HUES6 (cell line): ENCODE results near the gene KCNAB1.
"Not testable (repeated sequence)": the region's sequence is repeated elsewhere in the genome, so short reads cannot be mapped to it uniquely, and the experiment has no call there.

Experiments
- H3K27ac ChIP-seq: 2 replicates; pipeline ENCODE4 v1.7.0; 2013; ENCODE audit warnings: low read depth, mild to moderate bottlenecking, low read length, inconsistent platforms
- H3K27me3 ChIP-seq: 2 replicates; pipeline ENCODE4 v1.6.1; 2013; ENCODE audit warnings: low read length; ENCODE audit not compliant: control insufficient read depth, insufficient read depth
- H3K36me3 ChIP-seq: 2 replicates; pipeline ENCODE4 v1.6.1; 2013; ENCODE audit warnings: low read length; ENCODE audit not compliant: control insufficient read depth, insufficient read depth
- H3K4me1 ChIP-seq: 2 replicates; pipeline ENCODE4 v1.6.1; 2013; ENCODE audit warnings: low read length; ENCODE audit not compliant: control insufficient read depth, insufficient read depth
- H3K4me3 ChIP-seq: 2 replicates; pipeline ENCODE4 v1.5.1; 2013; ENCODE audit warnings: low read depth, low read length
- H3K9ac ChIP-seq: one replicate; pipeline ENCODE4 v1.6.1; 2013; ENCODE audit warnings: mild to moderate bottlenecking, low read length
- H3K9me3 ChIP-seq: 2 replicates; pipeline ENCODE4 v1.6.1; 2013; ENCODE audit warnings: low read depth, low read length; ENCODE audit not compliant: control insufficient read depth, insufficient read depth

Gene KCNAB1

DNA sequence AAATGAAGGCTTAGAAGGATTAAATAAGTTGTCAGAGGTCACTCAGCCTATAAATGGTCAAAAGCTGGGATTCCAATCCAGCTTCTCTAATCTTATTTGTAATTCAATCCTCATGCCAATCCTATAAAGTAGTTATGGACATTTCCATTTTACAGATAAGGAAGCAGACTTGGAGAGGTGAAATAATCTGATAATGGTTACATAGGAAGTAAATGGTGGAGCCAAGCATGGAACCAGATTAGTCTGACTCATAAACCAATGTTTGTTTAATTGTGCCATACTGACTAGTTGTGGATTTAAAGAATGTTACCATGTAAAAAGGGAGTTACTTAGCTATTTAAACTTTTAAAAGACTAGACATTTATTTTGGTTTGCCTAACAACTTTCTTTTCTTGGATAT, 59.7 kb downstream of the KCNAB1 start:
- H3K27me3 ChIP-seq: no peaks in the 10 kb centered on the region
- no peak overlapping the region for H3K9ac ChIP-seq
- no peak overlapping the region for H3K4me3 ChIP-seq
- no peaks in the 10 kb centered on the region for H3K36me3 ChIP-seq
- H3K9me3 ChIP-seq: no peaks in the 10 kb centered on the region
- H3K4me1 ChIP-seq: no peaks in the 10 kb centered on the region
- no peak overlapping the region for H3K27ac ChIP-seq

DNA sequence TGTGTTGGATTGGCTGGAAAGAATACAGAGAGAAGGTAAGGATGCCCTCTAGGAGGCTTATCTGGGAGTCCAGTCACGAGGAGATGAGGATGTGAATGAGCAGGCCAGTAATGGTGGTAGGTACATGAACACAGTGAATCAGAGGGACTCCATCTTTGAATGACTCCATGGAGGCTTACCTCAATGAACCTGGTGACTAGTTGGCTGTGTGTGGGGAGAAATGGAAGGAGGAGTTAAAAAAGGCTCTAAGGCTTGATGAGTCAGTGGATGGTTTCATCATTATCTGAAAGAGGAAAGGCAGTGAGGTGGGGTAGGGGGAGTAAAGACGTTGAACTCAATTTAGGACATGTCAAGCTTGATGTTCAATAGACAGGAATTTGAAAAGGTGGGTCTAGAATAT, 61.1 kb downstream of the KCNAB1 start:
- no peak overlapping the region for H3K27ac ChIP-seq
- H3K9ac ChIP-seq: no peak overlapping the region
- no peaks in the 10 kb centered on the region for H3K27me3 ChIP-seq
- H3K4me3 ChIP-seq: no peak overlapping the region
- H3K36me3 ChIP-seq: no peaks in the 10 kb centered on the region
- H3K9me3 ChIP-seq: no peaks in the 10 kb centered on the region
- H3K4me1 ChIP-seq: no peaks in the 10 kb centered on the region

GRCh38 chr3:156183396-156183795, 63.0 kb downstream of the KCNAB1 start:
- H3K9ac ChIP-seq: no peak overlapping the region
- H3K9me3 ChIP-seq: no peaks in the 10 kb centered on the region
- no peaks in the 10 kb centered on the region for H3K4me1 ChIP-seq
- H3K4me3 ChIP-seq: no peak overlapping the region
- no peaks in the 10 kb centered on the region for H3K27me3 ChIP-seq
- no peak overlapping the region for H3K27ac ChIP-seq
- no peaks in the 10 kb centered on the region for H3K36me3 ChIP-seq

- no peaks in the 10 kb centered on the region for H3K27me3 ChIP-seq
These were observed 63.8 kb downstream of the KCNAB1 start for GRCh38 chr3:156184156-156184555.

DNA sequence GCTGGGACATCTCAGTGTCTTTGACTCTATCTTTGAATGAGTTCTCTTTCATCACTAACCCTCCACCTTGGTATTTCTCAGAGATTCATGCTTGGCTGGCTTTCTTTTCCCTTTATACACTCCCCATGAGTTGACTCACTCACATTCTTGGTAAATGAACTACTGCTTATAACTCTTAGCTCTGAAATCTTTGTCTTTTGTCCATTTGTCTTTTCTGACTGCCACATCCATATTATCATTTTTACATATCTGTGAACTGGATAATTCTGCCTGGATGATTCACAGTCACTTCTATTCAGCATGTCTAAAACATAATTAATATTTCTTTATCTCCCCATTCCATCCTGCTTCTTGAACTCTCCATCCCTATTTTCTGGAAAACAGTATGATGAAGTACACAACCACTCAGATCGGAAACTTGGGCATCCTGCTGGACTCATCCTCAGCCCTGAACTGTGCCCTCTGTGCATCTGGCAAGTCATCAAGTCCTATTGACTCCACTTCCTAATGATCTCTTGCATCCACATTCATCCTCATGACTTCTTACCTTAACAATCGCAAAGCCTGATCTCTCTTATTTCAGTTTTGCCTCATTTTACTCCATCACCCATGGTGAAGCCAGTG, 66.9 kb downstream of the KCNAB1 start:
- Histone ChIP-seq H3K4me3 (no peak overlapping the region), H3K27me3 (no peaks in the 10 kb centered on the region), H3K4me1 (no peaks in the 10 kb centered on the region), H3K36me3 (no peaks in the 10 kb centered on the region), H3K9ac (no peak overlapping the region), H3K27ac (no peak overlapping the region), H3K9me3 (no peaks in the 10 kb centered on the region)

More at GRCh38 chr3:156184156-156184555, 63.8 kb downstream of the KCNAB1 start:
- H3K4me1 ChIP-seq: no peaks in the 10 kb centered on the region
- no peak overlapping the region for H3K27ac ChIP-seq
- no peaks in the 10 kb centered on the region for H3K9me3 ChIP-seq
- no peak overlapping the region for H3K4me3 ChIP-seq
- H3K36me3 ChIP-seq: no peaks in the 10 kb centered on the region
- H3K9ac ChIP-seq: no peak overlapping the region

DNA sequence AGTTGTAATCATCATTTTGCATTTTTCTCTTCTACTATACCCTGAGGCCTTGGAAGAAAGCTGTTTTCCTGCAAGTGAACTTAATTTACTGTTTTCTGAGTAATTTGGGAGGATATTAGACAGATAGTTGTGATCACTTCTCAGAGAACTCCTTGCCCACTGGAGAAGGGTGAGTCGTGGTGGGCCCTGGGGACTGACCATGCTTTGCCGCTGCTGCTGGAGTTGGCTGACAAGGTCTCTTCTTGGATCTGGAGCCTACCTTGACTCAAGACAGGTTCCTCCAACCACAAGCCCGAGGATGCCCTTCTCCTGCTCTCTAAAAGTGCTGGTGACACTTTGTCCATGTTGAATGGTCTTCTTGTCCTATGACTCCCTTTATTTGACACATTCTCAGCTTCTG, 68.4 kb downstream of the KCNAB1 start:
- Histone ChIP-seq H3K36me3 (no peaks in the 10 kb centered on the region), H3K9ac (no peak overlapping the region), H3K4me1 (no peaks in the 10 kb centered on the region), H3K27me3 (no peaks in the 10 kb centered on the region), H3K9me3 (no peaks in the 10 kb centered on the region), H3K4me3 (no peak overlapping the region), H3K27ac (no peak overlapping the region)

DNA sequence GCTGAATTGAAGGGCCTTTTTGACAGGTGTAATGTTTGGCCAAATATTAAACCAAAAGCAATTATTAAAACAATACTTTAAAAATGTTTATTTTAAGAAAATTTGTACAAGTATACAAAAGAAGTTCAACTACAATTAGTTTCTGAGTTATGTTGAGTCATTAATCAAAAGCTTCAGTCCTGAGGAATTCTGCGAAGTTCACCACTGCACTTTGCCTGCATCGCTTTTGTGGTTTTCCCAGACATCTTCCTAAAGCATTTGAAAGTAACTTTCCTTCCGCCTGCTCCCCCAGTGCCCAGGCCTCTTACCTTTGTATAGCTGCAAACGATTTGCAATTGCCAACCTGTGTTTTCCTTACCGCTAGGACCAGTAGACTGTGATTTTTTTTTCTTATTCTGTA, 69.5 kb downstream of the KCNAB1 start:
- Histone ChIP-seq H3K4me1 (no peaks in the 10 kb centered on the region), H3K4me3 (no peak overlapping the region), H3K27ac (no peak overlapping the region), H3K9ac (no peak overlapping the region), H3K27me3 (no peaks in the 10 kb centered on the region), H3K9me3 (0 out of 2 replicates have a peak, but pooled peaks cover 3% of the 10 kb centered on the region), H3K36me3 (no peaks in the 10 kb centered on the region)

GRCh38 chr3:156194945-156195344, 74.6 kb downstream of the KCNAB1 start:
- not testable (repeated sequence) for H3K36me3 ChIP-seq, H3K4me3 ChIP-seq, H3K27ac ChIP-seq, H3K27me3 ChIP-seq, H3K9me3 ChIP-seq, H3K9ac ChIP-seq, H3K4me1 ChIP-seq

GRCh38 chr3:156197152-156197551, 76.8 kb downstream of the KCNAB1 start:
- H3K4me3 ChIP-seq, H3K4me1 ChIP-seq, H3K27ac ChIP-seq, H3K27me3 ChIP-seq, H3K36me3 ChIP-seq, H3K9ac ChIP-seq: not testable (repeated sequence)
- H3K9me3 ChIP-seq: peaks cover 11% of the 10 kb centered on the region; the same call in 1 of the 2 replicates

DNA sequence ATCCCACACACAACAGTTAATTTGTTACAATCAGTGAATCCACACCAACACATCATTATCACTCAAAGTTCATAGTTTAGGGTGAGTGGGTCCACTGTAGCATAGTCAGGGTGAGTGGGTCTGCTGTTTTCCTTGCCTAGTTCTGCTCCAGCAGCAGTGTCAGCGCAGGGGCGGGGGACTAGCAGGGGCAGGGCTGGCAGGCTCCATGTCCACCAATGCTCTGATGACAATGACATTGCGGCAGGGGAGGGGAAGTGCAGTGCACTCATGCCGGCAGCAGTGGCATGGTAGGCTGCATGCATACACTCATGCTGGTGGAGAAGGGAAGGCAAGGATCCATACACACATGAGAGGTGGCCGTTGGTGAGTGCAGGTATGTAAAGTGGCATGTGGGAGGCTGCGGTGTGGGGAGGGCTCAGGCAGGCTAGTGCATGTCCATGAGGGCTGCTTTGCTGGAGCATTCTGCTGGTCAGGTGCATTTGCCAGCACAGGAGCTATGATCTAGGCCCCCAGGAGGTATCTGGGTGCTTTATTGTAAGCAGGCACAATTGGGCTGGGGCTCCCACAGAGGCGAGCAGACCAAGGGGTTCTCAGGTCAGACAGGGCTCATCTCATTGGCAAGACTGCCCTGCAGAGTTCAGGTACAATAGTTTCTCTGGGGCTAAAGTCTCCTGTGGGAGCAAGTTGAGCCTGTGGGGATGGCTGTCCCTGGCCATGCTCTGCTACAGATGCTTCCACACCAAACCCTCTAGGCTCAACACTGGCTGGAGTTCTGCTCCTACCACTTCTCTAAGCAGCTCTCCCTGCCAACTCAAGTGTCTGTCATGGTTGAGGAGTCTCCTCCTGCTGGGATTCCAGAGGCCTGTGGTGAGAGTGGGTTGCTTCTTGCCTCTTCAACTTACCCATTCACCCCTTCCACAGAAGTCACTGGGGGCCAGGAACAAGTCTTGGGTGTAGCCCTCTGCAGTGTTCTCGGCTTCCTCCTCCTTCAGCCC, 81.3 kb downstream of the KCNAB1 start:
- H3K27me3 ChIP-seq: no peaks in the 10 kb centered on the region
- H3K4me1 ChIP-seq: no peaks in the 10 kb centered on the region
- peaks cover 8% of the 10 kb centered on the region; the same call in 1 of the 2 replicates for H3K9me3 ChIP-seq
- H3K9ac ChIP-seq: no peak overlapping the region
- H3K4me3 ChIP-seq: no peak overlapping the region
- no peaks in the 10 kb centered on the region for H3K36me3 ChIP-seq
- no peak overlapping the region for H3K27ac ChIP-seq

DNA sequence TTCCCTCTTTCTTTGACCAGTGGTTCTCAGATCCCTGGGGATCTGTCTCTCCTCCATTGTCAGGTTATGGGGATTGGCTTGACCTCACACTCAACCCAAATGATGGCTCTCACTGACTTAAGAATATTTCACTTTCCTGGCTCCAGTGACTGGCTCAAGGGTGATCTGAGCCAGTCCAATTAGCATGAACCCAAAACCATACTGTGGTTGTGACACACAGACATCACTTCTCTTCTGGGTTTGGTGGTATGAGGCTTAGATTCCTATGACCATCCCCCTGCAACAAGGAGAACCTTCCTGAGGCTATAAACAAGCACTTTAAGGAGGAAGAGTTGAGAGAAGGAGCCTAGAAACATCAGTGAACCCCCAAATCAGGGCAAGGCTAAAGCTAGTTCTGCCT, 85.8 kb downstream of the KCNAB1 start:
- H3K27me3 ChIP-seq: no peaks in the 10 kb centered on the region
- no peaks in the 10 kb centered on the region for H3K4me1 ChIP-seq
- H3K27ac ChIP-seq: no peak overlapping the region
- no peaks in the 10 kb centered on the region for H3K9me3 ChIP-seq
- no peak overlapping the region for H3K4me3 ChIP-seq
- no peaks in the 10 kb centered on the region for H3K36me3 ChIP-seq
- H3K9ac ChIP-seq: no peak overlapping the region
